IgD-negative memory B cell (primary cell): Measurements from ENCODE around the gene NUTF2. TPM values are rescaled to one million over a fixed set of nuclear protein-coding genes. Genes with fewer than 3 reads are reported as not detected.

Source experiments
- H3K27ac Mint-ChIP-seq, 3 donors: one replicate each; pipeline ENCODE4 v1.8.0; 2020 to 2022; ENCODE audit warnings: mild to moderate bottlenecking in 3 of 3, mixed read lengths in 3 of 3, moderate library complexity in 1 of 3
- H3K27me3 Mint-ChIP-seq: one replicate; pipeline ENCODE4 v1.8.0; 2021; ENCODE audit warnings: mixed read lengths
- H3K36me3 Mint-ChIP-seq: one replicate; pipeline ENCODE4 v1.8.0; 2020; ENCODE audit warnings: mild to moderate bottlenecking, mixed read lengths
- H3K4me1 Mint-ChIP-seq, 3 donors: one replicate each; pipeline ENCODE4 v1.8.0; 2020 to 2022; ENCODE audit warnings: mixed read lengths in 3 of 3, mild to moderate bottlenecking in 1 of 3
- H3K4me3 Mint-ChIP-seq, 4 donors: one replicate each; pipeline ENCODE4 v1.8.0; 2020 to 2022; ENCODE audit warnings: mild to moderate bottlenecking in 4 of 4, mixed read lengths in 4 of 4, moderate library complexity in 3 of 4
- H3K9me3 Mint-ChIP-seq, 3 donors: one replicate each; pipeline ENCODE4 v1.8.0; 2020 to 2021; ENCODE audit warnings: mixed read lengths in 3 of 3, mild to moderate bottlenecking in 1 of 3
- polyA plus RNA-seq: library from polyadenylated mRNA; unstranded; fragments of 300-500 nt; fragmentation: Illumina TruSeq; gene quantifications from one replicate; pipeline ENCODE4 v1.2.3, GENCODE V29; 2021

Gene NUTF2
- polyA plus RNA-seq, 1 donor from 2014 or later: 111 TPM

- Mint-ChIP-seq H3K4me1 (peaks cover 3 to 7% (median 6%) of the 10 kb centered on the region in 3 donors), H3K36me3 (no peaks in the 10 kb centered on the region), H3K27ac (no peak overlapping the region), H3K9me3 (no peaks in the 10 kb centered on the region), H3K4me3 (no peak overlapping the region), H3K27me3 (no peaks in the 10 kb centered on the region)
These were observed 17.9 kb downstream of the NUTF2 start for GRCh38 chr16:67864594-67864993.

DNA sequence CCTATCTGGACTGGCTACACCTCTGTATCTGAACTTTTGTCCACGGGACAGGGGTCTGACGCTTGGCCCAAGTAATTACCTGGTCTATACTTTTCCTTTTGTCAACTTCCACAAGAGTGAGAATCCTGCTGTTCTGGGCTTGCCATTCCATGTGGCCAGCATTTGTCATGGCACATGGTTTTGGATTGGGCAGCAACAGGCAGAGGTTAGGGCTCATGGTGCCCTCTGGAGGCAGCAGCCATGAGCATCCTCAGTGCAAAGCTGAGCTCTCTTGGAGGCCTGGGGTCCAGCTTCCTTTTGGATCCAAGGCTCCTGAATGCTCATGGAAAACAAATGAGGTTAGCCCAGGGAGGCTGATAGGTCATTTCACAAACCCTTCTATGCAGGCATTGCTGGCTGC is 18.6 kb downstream of the NUTF2 start:
- Mint-ChIP-seq H3K4me3 (no peak overlapping the region), H3K27me3 (no peaks in the 10 kb centered on the region), H3K9me3 (no peaks in the 10 kb centered on the region), H3K36me3 (no peaks in the 10 kb centered on the region), H3K27ac (no peak overlapping the region), H3K4me1 (peaks cover 3 to 7% (median 6%) of the 10 kb centered on the region in 3 donors)

- no peak overlapping the region for H3K27ac Mint-ChIP-seq
- H3K36me3 Mint-ChIP-seq: no peaks in the 10 kb centered on the region
- no peaks in the 10 kb centered on the region for H3K9me3 Mint-ChIP-seq
- no peaks in the 10 kb centered on the region for H3K27me3 Mint-ChIP-seq
- H3K4me1 Mint-ChIP-seq: peaks cover 2 to 6% (median 5%) of the 10 kb centered on the region in 3 donors
- H3K4me3 Mint-ChIP-seq: no peak overlapping the region
These were observed 21.6 kb downstream of the NUTF2 start for GRCh38 chr16:67868290-67868689.

DNA sequence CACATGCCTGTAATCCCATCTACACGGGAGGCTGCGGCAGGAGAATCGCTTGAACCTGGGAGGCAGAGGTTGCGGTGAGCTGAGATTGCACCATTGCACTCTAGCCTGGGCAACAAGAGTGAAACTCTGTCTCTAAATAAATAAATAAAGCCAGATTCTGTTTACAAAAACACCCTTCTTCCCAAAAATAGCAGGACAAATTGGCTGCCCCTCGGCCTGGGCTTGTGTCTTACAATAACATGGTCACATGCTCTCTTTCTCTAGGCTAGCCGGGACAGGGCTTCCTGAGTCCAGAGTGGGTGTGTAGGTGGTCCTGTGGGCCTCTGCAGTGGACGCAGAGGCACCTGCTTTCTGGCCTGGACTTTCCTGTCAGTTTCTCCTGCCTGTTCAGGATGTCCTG is 22.9 kb downstream of the NUTF2 start:
- Mint-ChIP-seq H3K4me3 (no peak overlapping the region), H3K36me3 (no peaks in the 10 kb centered on the region), H3K9me3 (no peaks in the 10 kb centered on the region), H3K27ac (no peak overlapping the region), H3K4me1 (peaks cover 12 to 16% (median 15%) of the 10 kb centered on the region in 3 donors), H3K27me3 (no peaks in the 10 kb centered on the region)

DNA sequence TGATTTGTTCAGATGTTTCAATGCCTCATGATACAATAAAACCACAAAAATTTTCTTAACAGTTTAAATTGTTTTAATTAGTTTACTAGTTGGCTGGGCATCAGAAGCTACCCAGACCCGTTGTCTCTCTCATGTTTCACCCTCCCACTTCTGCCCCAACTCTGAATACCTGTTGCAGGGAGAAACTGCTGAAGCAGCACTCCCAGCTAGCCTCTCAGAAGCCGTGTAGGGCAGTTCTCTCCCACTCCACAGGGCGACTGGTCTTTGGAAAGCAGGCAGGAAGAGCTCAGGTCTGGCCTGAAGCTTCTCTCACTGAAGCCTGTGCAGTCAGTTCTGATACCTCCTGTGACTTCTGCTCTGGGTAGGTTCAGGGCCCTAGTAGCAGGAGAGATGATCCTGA is 24.5 kb downstream of the NUTF2 start:
- peaks cover 18 to 24% (median 23%) of the 10 kb centered on the region in 3 donors for H3K4me1 Mint-ChIP-seq
- H3K9me3 Mint-ChIP-seq: no peaks in the 10 kb centered on the region
- H3K27ac Mint-ChIP-seq: no peak overlapping the region
- peak overlapping the region in 2 of 4 donors; percentile 90 to 91 for H3K4me3 Mint-ChIP-seq
- no peaks in the 10 kb centered on the region for H3K36me3 Mint-ChIP-seq
- no peaks in the 10 kb centered on the region for H3K27me3 Mint-ChIP-seq

- Mint-ChIP-seq H3K9me3 (no peaks in the 10 kb centered on the region), H3K4me1 (peaks cover 18 to 24% (median 23%) of the 10 kb centered on the region in 3 donors), H3K36me3 (no peaks in the 10 kb centered on the region), H3K27ac (peak overlapping the region; percentile 78 to 92 (median 86)), H3K4me3 (peak overlapping the region; percentile 88 to 96 (median 90)), H3K27me3 (no peaks in the 10 kb centered on the region)
These were observed 25.4 kb downstream of the NUTF2 start for GRCh38 chr16:67872131-67872630.

- peak within 1 kb of the TSS; percentile 83 to 92 (median 86) for H3K27ac Mint-ChIP-seq
- H3K9me3 Mint-ChIP-seq: no peaks in the 10 kb centered on the region
- H3K4me1 Mint-ChIP-seq: peaks cover 18 to 24% (median 23%) of the 10 kb centered on the region in 3 donors
- peak within 1 kb of the TSS; percentile 88 to 96 (median 92) for H3K4me3 Mint-ChIP-seq
- H3K36me3 Mint-ChIP-seq: peaks cover 1% of the 10 kb centered on the region
- no peaks in the 10 kb centered on the region for H3K27me3 Mint-ChIP-seq
These were observed 26.1 kb downstream of the NUTF2 start, which contains the start of gene EDC4 for GRCh38 chr16:67872631-67873434. Gene EDC4, plus strand, starts transcription at chr16:67873052. Its CDS starts 210 bp downstream, at chr16:67873262.

DNA sequence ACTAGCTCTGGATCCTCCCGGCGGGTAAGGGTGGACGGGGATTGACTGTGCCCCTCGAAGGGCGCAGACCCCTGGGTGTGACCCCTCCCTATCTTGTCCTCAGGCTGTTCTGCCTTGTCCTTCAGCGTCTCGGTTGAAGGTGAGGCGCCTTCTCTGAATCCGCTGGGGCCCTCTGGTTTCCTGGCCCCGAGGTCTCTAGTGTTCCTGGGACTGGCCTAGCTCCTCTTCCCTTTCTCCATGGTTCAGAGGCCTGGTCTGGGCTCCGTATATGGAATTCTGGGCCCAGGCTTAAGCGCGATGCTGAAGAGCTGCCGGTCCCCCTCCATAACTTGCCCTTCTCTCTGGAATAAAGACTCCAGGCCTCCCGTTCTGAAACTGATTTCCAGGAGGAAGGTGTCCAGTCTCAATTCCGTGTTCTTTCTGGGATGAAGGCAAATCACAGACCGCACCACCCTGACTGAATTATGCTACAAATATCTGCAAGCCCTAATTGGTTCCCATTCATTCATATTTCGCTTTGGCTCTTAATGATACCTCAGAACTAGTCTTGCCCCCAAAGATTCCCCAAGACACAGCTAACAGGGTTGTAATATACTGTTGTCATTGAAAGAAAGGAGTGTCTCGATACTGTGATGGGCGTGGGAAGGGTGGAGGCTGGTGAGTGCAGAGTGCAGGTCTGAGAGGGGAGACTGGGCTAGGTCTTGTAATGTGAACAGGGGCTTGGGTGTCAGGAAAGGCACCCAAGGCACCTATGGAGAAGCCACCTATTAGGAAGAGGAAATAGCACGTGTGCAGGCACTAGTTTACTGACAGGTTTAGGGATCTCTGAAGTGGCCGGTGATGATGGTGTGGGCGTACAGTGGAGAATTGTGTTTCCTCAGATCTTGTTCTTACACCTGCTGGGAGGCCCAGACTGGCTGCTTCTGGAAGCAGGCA is 27.0 kb downstream of the NUTF2 start:
- Mint-ChIP-seq H3K36me3 (peaks cover 1% of the 10 kb centered on the region), H3K9me3 (no peaks in the 10 kb centered on the region), H3K27ac (peak overlapping the region; percentile 18 to 85 (median 83)), H3K4me3 (peak overlapping the region; percentile 88 to 96 (median 92)), H3K27me3 (no peaks in the 10 kb centered on the region), H3K4me1 (peaks cover 18 to 24% (median 23%) of the 10 kb centered on the region in 3 donors)

DNA sequence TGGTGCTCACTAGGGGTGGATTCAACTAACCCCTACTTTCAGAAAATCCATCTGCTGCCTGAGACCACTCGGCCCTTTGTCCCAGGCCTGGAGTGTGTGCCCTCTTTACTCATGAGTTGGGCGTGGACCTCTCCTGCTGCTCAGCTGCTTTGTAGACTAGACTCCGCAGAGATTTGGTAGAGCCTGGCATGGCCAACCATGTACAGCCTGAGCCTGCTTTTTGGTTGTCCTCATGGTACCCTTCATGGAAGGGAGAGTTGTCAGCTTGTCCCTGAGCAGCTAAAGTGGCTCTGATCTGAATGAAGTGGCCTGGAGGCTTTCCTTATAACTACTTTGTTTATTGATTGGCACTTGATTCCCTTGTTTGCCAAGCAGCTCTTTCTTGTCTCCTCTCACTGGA is 27.6 kb downstream of the NUTF2 start:
- no peaks in the 10 kb centered on the region for H3K9me3 Mint-ChIP-seq
- peak overlapping the region in 1 of 3 donors; percentile 83 for H3K27ac Mint-ChIP-seq
- H3K4me3 Mint-ChIP-seq: peak overlapping the region; percentile 88 to 96 (median 92)
- peaks cover 1% of the 10 kb centered on the region for H3K36me3 Mint-ChIP-seq
- no peaks in the 10 kb centered on the region for H3K27me3 Mint-ChIP-seq
- H3K4me1 Mint-ChIP-seq: peaks cover 18 to 24% (median 23%) of the 10 kb centered on the region in 3 donors

- H3K27me3 Mint-ChIP-seq: no peaks in the 10 kb centered on the region
- no peak overlapping the region for H3K27ac Mint-ChIP-seq
- H3K36me3 Mint-ChIP-seq: peaks cover 4% of the 10 kb centered on the region
- H3K4me1 Mint-ChIP-seq: peaks cover 18 to 24% (median 23%) of the 10 kb centered on the region in 3 donors
- no peaks in the 10 kb centered on the region for H3K9me3 Mint-ChIP-seq
- peak overlapping the region in 1 of 4 donors; percentile 63 for H3K4me3 Mint-ChIP-seq
These were observed 30.3 kb downstream of the NUTF2 start for GRCh38 chr16:67877064-67877463.

DNA sequence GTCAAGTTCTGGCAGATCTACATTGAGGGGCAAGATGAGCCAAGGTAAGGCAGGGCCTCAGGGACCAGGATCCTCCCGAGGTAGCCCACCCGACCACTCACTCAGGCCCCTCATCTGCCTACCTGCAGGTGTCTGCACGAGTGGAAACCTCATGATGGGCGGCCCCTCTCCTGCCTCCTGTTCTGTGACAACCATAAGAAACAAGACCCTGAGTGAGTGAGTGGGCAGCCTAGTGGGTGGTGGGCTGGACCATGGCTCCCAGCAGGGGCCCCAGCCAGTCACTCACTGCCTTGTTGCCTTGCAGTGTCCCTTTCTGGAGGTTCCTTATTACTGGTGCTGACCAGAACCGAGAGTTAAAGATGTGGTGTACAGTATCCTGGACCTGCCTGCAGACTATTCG is 31.5 kb downstream of the NUTF2 start:
- H3K9me3 Mint-ChIP-seq: no peaks in the 10 kb centered on the region
- H3K36me3 Mint-ChIP-seq: peaks cover 5% of the 10 kb centered on the region
- peak overlapping the region in 1 of 4 donors; percentile 41 for H3K4me3 Mint-ChIP-seq
- no peak overlapping the region for H3K27ac Mint-ChIP-seq
- no peaks in the 10 kb centered on the region for H3K27me3 Mint-ChIP-seq
- peaks cover 16 to 19% (median 16%) of the 10 kb centered on the region in 3 donors for H3K4me1 Mint-ChIP-seq

DNA sequence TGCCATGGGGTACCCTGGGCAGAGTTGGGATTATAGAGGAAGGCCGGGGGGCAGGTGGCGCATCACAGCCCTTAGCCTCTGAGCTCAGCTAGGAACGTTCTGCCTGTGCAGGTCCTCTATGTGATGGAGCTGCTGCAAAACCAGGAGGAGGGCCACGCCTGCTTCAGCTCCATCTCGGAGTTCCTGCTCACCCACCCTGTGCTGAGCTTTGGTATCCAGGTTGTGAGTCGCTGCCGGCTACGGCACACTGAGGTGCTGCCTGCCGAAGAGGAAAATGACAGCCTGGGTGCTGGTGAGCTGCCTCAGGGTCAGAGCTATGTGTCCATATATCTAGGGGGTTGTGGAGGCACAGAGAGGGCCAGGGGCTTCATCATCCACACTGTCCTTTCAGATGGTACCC is 32.1 kb downstream of the NUTF2 start:
- no peak overlapping the region for H3K27ac Mint-ChIP-seq
- H3K4me3 Mint-ChIP-seq: peak overlapping the region in 1 of 4 donors; percentile 48
- H3K36me3 Mint-ChIP-seq: peaks cover 5% of the 10 kb centered on the region

GRCh38 chr16:67879462-67879861 is 32.7 kb downstream of the NUTF2 start:
- Mint-ChIP-seq H3K27me3 (no peaks in the 10 kb centered on the region), H3K27ac (no peak overlapping the region), H3K4me1 (peaks cover 8 to 10% (median 8%) of the 10 kb centered on the region in 3 donors), H3K4me3 (peak overlapping the region in 1 of 4 donors; percentile 48), H3K9me3 (no peaks in the 10 kb centered on the region), H3K36me3 (peaks cover 5% of the 10 kb centered on the region)

More for the DNA sequence above, 32.1 kb downstream of the NUTF2 start:
- Mint-ChIP-seq H3K9me3 (no peaks in the 10 kb centered on the region), H3K27me3 (no peaks in the 10 kb centered on the region), H3K4me1 (peaks cover 12 to 16% (median 14%) of the 10 kb centered on the region in 3 donors)

DNA sequence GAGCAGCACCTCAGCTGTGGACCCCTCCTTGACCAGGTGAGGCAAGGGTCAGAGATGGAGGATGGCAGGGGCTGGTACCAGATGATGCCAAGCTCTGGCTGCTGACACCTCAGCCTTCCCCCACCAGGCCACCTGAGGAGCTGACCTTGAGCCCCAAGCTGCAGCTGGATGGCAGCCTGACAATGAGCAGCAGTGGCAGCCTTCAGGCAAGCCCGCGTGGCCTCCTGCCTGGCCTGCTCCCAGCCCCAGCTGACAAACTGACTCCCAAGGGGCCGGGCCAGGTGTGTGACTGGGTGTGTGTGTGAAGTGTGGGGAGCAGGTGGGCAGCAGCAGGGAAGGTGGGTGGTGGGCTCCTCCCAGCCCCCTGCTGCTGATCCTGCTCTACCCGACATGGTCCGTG is 33.2 kb downstream of the NUTF2 start:
- Mint-ChIP-seq H3K36me3 (peaks cover 5% of the 10 kb centered on the region), H3K9me3 (no peaks in the 10 kb centered on the region), H3K27ac (no peak overlapping the region), H3K4me3 (no peak overlapping the region), H3K27me3 (no peaks in the 10 kb centered on the region), H3K4me1 (peaks cover 4 to 7% (median 6%) of the 10 kb centered on the region in 3 donors)

GRCh38 chr16:67880584-67880983 is 33.9 kb downstream of the NUTF2 start:
- H3K27me3 Mint-ChIP-seq: no peaks in the 10 kb centered on the region
- no peak overlapping the region for H3K27ac Mint-ChIP-seq
- H3K9me3 Mint-ChIP-seq: no peaks in the 10 kb centered on the region
- H3K4me1 Mint-ChIP-seq: peaks cover 0 to 1% (median 0%) of the 10 kb centered on the region in 3 donors
- peaks cover 5% of the 10 kb centered on the region for H3K36me3 Mint-ChIP-seq
- no peak overlapping the region for H3K4me3 Mint-ChIP-seq
